Measurements from ENCODE around the gene KRI1. TPM values are rescaled to one million over a fixed set of nuclear protein-coding genes. Genes with fewer than 3 reads are reported as not detected.
"Not testable (repeated sequence)": the region's sequence is repeated elsewhere in the genome, so short reads cannot be mapped to it uniquely, and the experiment has no call there.

Gene KRI1
- polyA plus RNA-seq, 1 donor = 22.1 TPM

- Histone ChIP-seq H3K4me1 (ENCODE audit: control insufficient read depth, insufficient read depth, low read length) (no peaks in the 10 kb centered on the region), H3K4me3 (ENCODE audit: low read length) (no peak overlapping the region), H3K27me3 (ENCODE audit: control insufficient read depth, insufficient read depth, low read length) (peaks cover 8% of the 10 kb centered on the region), H3K36me3 (ENCODE audit: control insufficient read depth, insufficient read depth, low read length) (no peaks in the 10 kb centered on the region), H3K9me3 (ENCODE audit: control insufficient read depth, low read depth, low read length) (no peaks in the 10 kb centered on the region), H3K27ac (ENCODE audit: low read length) (no peak overlapping the region)
- WGBS (ENCODE audit: insufficient coverage, low lambda C conversion rate) = 90% methylated on average over 4 of the region's 11 CpGs
- DNase-seq = no peak
These were observed 28.1 kb downstream of the KRI1 start for GRCh38 chr19:10537668-10538067.

- Histone ChIP-seq H3K4me3 (ENCODE audit: low read length) (no peak overlapping the region), H3K27ac (ENCODE audit: low read length) (no peak overlapping the region), H3K4me1 (ENCODE audit: control insufficient read depth, insufficient read depth, low read length) (no peaks in the 10 kb centered on the region), H3K9me3 (ENCODE audit: control insufficient read depth, low read depth, low read length) (no peaks in the 10 kb centered on the region), H3K36me3 (ENCODE audit: control insufficient read depth, insufficient read depth, low read length) (no peaks in the 10 kb centered on the region), H3K27me3 (ENCODE audit: control insufficient read depth, insufficient read depth, low read length) (peaks cover 8% of the 10 kb centered on the region)
- WGBS (ENCODE audit: insufficient coverage, low lambda C conversion rate) = no CpG with 5 or more reads among the region's 6 CpGs
- DNase-seq = no peak
These were observed 30.2 kb downstream of the KRI1 start for GRCh38 chr19:10535613-10536012.

GRCh38 chr19:10533646-10534386, 32.0 kb downstream of the KRI1 start:
- Histone ChIP-seq H3K27me3 (ENCODE audit: control insufficient read depth, insufficient read depth, low read length) (peaks cover 8% of the 10 kb centered on the region), H3K4me3 (ENCODE audit: low read length) (no peak overlapping the region), H3K36me3 (ENCODE audit: control insufficient read depth, insufficient read depth, low read length) (no peaks in the 10 kb centered on the region), H3K9me3 (ENCODE audit: control insufficient read depth, low read depth, low read length) (no peaks in the 10 kb centered on the region), H3K4me1 (ENCODE audit: control insufficient read depth, insufficient read depth, low read length) (no peaks in the 10 kb centered on the region), H3K27ac (ENCODE audit: low read length) (no peak overlapping the region)
- no CpG with 5 or more reads among the region's 10 CpGs for WGBS (ENCODE audit: insufficient coverage, low lambda C conversion rate)
- DNase-seq = no peak

GRCh38 chr19:10532457-10532856, 33.4 kb downstream of the KRI1 start:
- Histone ChIP-seq H3K9me3 (ENCODE audit: control insufficient read depth, low read depth, low read length) (no peaks in the 10 kb centered on the region), H3K36me3 (ENCODE audit: control insufficient read depth, insufficient read depth, low read length) (no peaks in the 10 kb centered on the region), H3K4me3 (ENCODE audit: low read length) (no peak overlapping the region), H3K27ac (ENCODE audit: low read length) (no peak overlapping the region), H3K27me3 (ENCODE audit: control insufficient read depth, insufficient read depth, low read length) (peaks cover 2% of the 10 kb centered on the region), H3K4me1 (ENCODE audit: control insufficient read depth, insufficient read depth, low read length) (no peaks in the 10 kb centered on the region)
- no peak for DNase-seq
- no CpG with 5 or more reads among the region's 1 CpG for WGBS (ENCODE audit: insufficient coverage, low lambda C conversion rate)

- H3K36me3 ChIP-seq (ENCODE audit: control insufficient read depth, insufficient read depth, low read length); H3K27ac ChIP-seq (ENCODE audit: low read length); H3K9me3 ChIP-seq (ENCODE audit: control insufficient read depth, low read depth, low read length); H3K4me1 ChIP-seq (ENCODE audit: control insufficient read depth, insufficient read depth, low read length); H3K4me3 ChIP-seq (ENCODE audit: low read length); H3K27me3 ChIP-seq (ENCODE audit: control insufficient read depth, insufficient read depth, low read length); DNase-seq: not testable (repeated sequence)
- WGBS (ENCODE audit: insufficient coverage, low lambda C conversion rate) = no CpG with 5 or more reads among the region's 8 CpGs
These were observed 38.9 kb downstream of the KRI1 start for GRCh38 chr19:10526887-10527286.

GRCh38 chr19:10525636-10526035, 40.2 kb downstream of the KRI1 start:
- Histone ChIP-seq H3K27ac (ENCODE audit: low read length) (no peak overlapping the region), H3K4me1 (ENCODE audit: control insufficient read depth, insufficient read depth, low read length) (no peaks in the 10 kb centered on the region), H3K36me3 (ENCODE audit: control insufficient read depth, insufficient read depth, low read length) (no peaks in the 10 kb centered on the region), H3K4me3 (ENCODE audit: low read length) (no peak overlapping the region), H3K9me3 (ENCODE audit: control insufficient read depth, low read depth, low read length) (no peaks in the 10 kb centered on the region), H3K27me3 (ENCODE audit: control insufficient read depth, insufficient read depth, low read length) (peaks cover 13% of the 10 kb centered on the region)
- no peak for DNase-seq
- 74% methylated on average over 4 of the region's 7 CpGs for WGBS (ENCODE audit: insufficient coverage, low lambda C conversion rate)

- no peaks in the 10 kb centered on the region for H3K36me3 ChIP-seq (ENCODE audit: control insufficient read depth, insufficient read depth, low read length)
- H3K27ac ChIP-seq (ENCODE audit: low read length) = no peak overlapping the region
- H3K4me3 ChIP-seq (ENCODE audit: low read length) = no peak overlapping the region
- WGBS (ENCODE audit: insufficient coverage, low lambda C conversion rate) = no CpG with 5 or more reads among the region's 3 CpGs
- no peaks in the 10 kb centered on the region for H3K4me1 ChIP-seq (ENCODE audit: control insufficient read depth, insufficient read depth, low read length)
- peaks cover 37% of the 10 kb centered on the region for H3K27me3 ChIP-seq (ENCODE audit: control insufficient read depth, insufficient read depth, low read length)
- no peaks in the 10 kb centered on the region for H3K9me3 ChIP-seq (ENCODE audit: control insufficient read depth, low read depth, low read length)
- no peak for DNase-seq
These were observed 42.6 kb downstream of the KRI1 start for GRCh38 chr19:10523135-10523636.

- Histone ChIP-seq H3K9me3 (ENCODE audit: control insufficient read depth, low read depth, low read length) (no peaks in the 10 kb centered on the region), H3K27me3 (ENCODE audit: control insufficient read depth, insufficient read depth, low read length) (peaks cover 52% of the 10 kb centered on the region)
These were observed 44.2 kb downstream of the KRI1 start for GRCh38 chr19:10521461-10522171.

GRCh38 chr19:10520652-10521318, 45.0 kb downstream of the KRI1 start:
- no peaks in the 10 kb centered on the region for H3K36me3 ChIP-seq (ENCODE audit: control insufficient read depth, insufficient read depth, low read length)
- DNase-seq = no peak
- H3K27ac ChIP-seq (ENCODE audit: low read length) = no peak overlapping the region
- peaks cover 5% of the 10 kb centered on the region for H3K4me1 ChIP-seq (ENCODE audit: control insufficient read depth, insufficient read depth, low read length)
- H3K27me3 ChIP-seq (ENCODE audit: control insufficient read depth, insufficient read depth, low read length) = peaks cover 61% of the 10 kb centered on the region
- no peaks in the 10 kb centered on the region for H3K9me3 ChIP-seq (ENCODE audit: control insufficient read depth, low read depth, low read length)
- WGBS (ENCODE audit: insufficient coverage, low lambda C conversion rate) = no CpG with 5 or more reads among the region's 15 CpGs
- H3K4me3 ChIP-seq (ENCODE audit: low read length) = no peak overlapping the region

More at GRCh38 chr19:10521461-10522171, 44.2 kb downstream of the KRI1 start:
- Histone ChIP-seq H3K4me3 (ENCODE audit: low read length) (no peak overlapping the region), H3K4me1 (ENCODE audit: control insufficient read depth, insufficient read depth, low read length) (peaks cover 5% of the 10 kb centered on the region), H3K36me3 (ENCODE audit: control insufficient read depth, insufficient read depth, low read length) (no peaks in the 10 kb centered on the region), H3K27ac (ENCODE audit: low read length) (no peak overlapping the region)
- no peak for DNase-seq
- WGBS (ENCODE audit: insufficient coverage, low lambda C conversion rate) = no CpG with 5 or more reads among the region's 13 CpGs

- 60% methylated on average over 3 of the region's 7 CpGs for WGBS (ENCODE audit: insufficient coverage, low lambda C conversion rate)
- Histone ChIP-seq H3K36me3 (ENCODE audit: control insufficient read depth, insufficient read depth, low read length) (no peaks in the 10 kb centered on the region), H3K27ac (ENCODE audit: low read length) (no peak overlapping the region), H3K9me3 (ENCODE audit: control insufficient read depth, low read depth, low read length) (peaks cover 5% of the 10 kb centered on the region), H3K27me3 (ENCODE audit: control insufficient read depth, insufficient read depth, low read length) (peaks cover 74% of the 10 kb centered on the region), H3K4me3 (ENCODE audit: low read length) (no peak overlapping the region), H3K4me1 (ENCODE audit: control insufficient read depth, insufficient read depth, low read length) (peaks cover 5% of the 10 kb centered on the region)
- DNase-seq = no peak
These were observed 46.4 kb downstream of the KRI1 start for GRCh38 chr19:10519421-10519820.
